CD4-positive, alpha-beta memory T cell (primary cell): ENCODE measurements around the gene FGF19. TPM values are rescaled to one million over a fixed set of nuclear protein-coding genes. Genes with fewer than 3 reads are reported as not detected.

Experiments
- CTCF ChIA-PET: fragments of 350-600 bp; sonication (Branson Sonifier 250); formaldehyde crosslinking; loops from one replicate; lab custom pipeline; 2021; ENCODE audit warnings: inconsistent platforms; ENCODE audit not compliant: partially characterized antibody; lab: Charles Lee
- POLR2A ChIA-PET: fragments of 350-600 bp; sonication (Branson Sonifier 250); formaldehyde crosslinking; loops from one replicate; lab custom pipeline; 2021; ENCODE audit not compliant: partially characterized antibody; lab: Charles Lee
- DNase-seq, 5 donors: peaks; one replicate each; pipeline versions ENCODE4 v3.0.0 to v3.0.0-alpha.2; 2020 to 2022; ENCODE audit warnings: mixed read lengths in 1 of 5
- H3K27ac ChIP-seq: one replicate; pipeline ENCODE4 v1.7.0; 2013; ENCODE audit warnings: low read depth, low read length
- H3K27me3 ChIP-seq: 2 replicates; pipeline ENCODE4 v1.7.0; 2013; ENCODE audit warnings: mild to moderate bottlenecking, low read length, moderate library complexity; ENCODE audit not compliant: insufficient read depth
- H3K36me3 ChIP-seq: 2 replicates; pipeline ENCODE4 v1.7.0; 2013; ENCODE audit warnings: mild to moderate bottlenecking, low read length, moderate library complexity; ENCODE audit not compliant: insufficient read depth
- H3K4me1 ChIP-seq: 2 replicates; pipeline ENCODE4 v1.7.0; 2013; ENCODE audit warnings: mild to moderate bottlenecking, low read length, moderate library complexity; ENCODE audit not compliant: insufficient read depth
- H3K4me3 ChIP-seq, 2 donors: one replicate each; pipeline ENCODE4 v1.7.0; 2013; ENCODE audit warnings: low read length in 2 of 2, mild to moderate bottlenecking in 1 of 2
- H3K9me3 ChIP-seq, 2 donors: one replicate each; pipeline ENCODE4 v1.7.0; 2013; ENCODE audit warnings: low read length in 2 of 2, control low read depth in 1 of 2; ENCODE audit not compliant: control insufficient read depth in 1 of 2
- H3K27ac Mint-ChIP-seq, 7 donors: one replicate each; pipeline ENCODE4 v1.8.0; 2020 to 2021; ENCODE audit warnings: mixed read lengths in 7 of 7, mild to moderate bottlenecking in 6 of 7, inconsistent platforms in 3 of 7, moderate library complexity in 3 of 7
- H3K27me3 Mint-ChIP-seq, 2 donors: one replicate each; pipeline ENCODE4 v1.8.0; 2020 to 2021; ENCODE audit warnings: mixed read lengths in 2 of 2
- H3K36me3 Mint-ChIP-seq, 2 donors: one replicate each; pipeline ENCODE4 v1.8.0; 2020 to 2021; ENCODE audit warnings: mixed read lengths in 2 of 2, inconsistent platforms in 1 of 2, mild to moderate bottlenecking in 1 of 2
- H3K4me1 Mint-ChIP-seq, 4 donors: one replicate each; pipeline ENCODE4 v1.8.0; 2020 to 2021; ENCODE audit warnings: mixed read lengths in 4 of 4, mild to moderate bottlenecking in 1 of 4
- H3K4me3 Mint-ChIP-seq, 8 donors: one replicate each; pipeline ENCODE4 v1.8.0; 2020 to 2021; ENCODE audit warnings: mixed read lengths in 8 of 8, mild to moderate bottlenecking in 7 of 8, moderate library complexity in 6 of 8, inconsistent platforms in 3 of 8
- H3K9me3 Mint-ChIP-seq, 8 donors: one replicate each; pipeline ENCODE4 v1.8.0; 2020 to 2021; ENCODE audit warnings: mixed read lengths in 8 of 8, mild to moderate bottlenecking in 5 of 8, inconsistent platforms in 3 of 8, moderate library complexity in 1 of 8
- intact Hi-C: fragments of 100-400 bp; cut with micrococcal nuclease; formaldehyde crosslinking; loops from one replicate; pipeline ENCODE4 v1.15.1; 2023
- polyA plus RNA-seq, 2 donors: library from polyadenylated mRNA; unstranded; fragments of 300-500 nt; fragmentation: Illumina TruSeq; gene quantifications; one replicate each; pipeline ENCODE4 v1.2.3, GENCODE V29; 2021
- total RNA-seq, 2 experiments: library from RNA; stranded (reverse); gene quantifications; one replicate each; pipeline ENCODE4 v1.2.3, GENCODE V29; 2021

FGF19 gene
- total and polyA plus RNA-seq, 4 experiments from 2014 or later, result not detected

- no peak overlapping the region for H3K27ac Mint-ChIP-seq
- intact Hi-C loops, result loop anchor here (5.0 kb wide), 1 partner anchor 525 kb away; the partner anchor contains the start of gene FADD
- no peaks in the 10 kb centered on the region for H3K9me3 Mint-ChIP-seq
- H3K4me3 Mint-ChIP-seq, result no peak overlapping the region
- POLR2A ChIA-PET, result no interaction called here
- Histone ChIP-seq H3K9me3 (no peaks in the 10 kb centered on the region), H3K36me3 (no peaks in the 10 kb centered on the region), H3K27ac (no peak overlapping the region), H3K27me3 (no peaks in the 10 kb centered on the region), H3K4me3 (no peak overlapping the region), H3K4me1 (peaks cover 26% of the 10 kb centered on the region)
- peaks cover 0 to 6% of the 10 kb centered on the region in 2 donors for H3K36me3 Mint-ChIP-seq
- CTCF ChIA-PET, result interaction anchor here (1.1 kb wide), 1 partner anchor 521 kb away, joined by 8 read pairs; no protein-coding TSS in a partner anchor
- peaks cover 0 to 2% of the 10 kb centered on the region in 2 donors for H3K27me3 Mint-ChIP-seq
- peaks cover 7 to 25% (median 19%) of the 10 kb centered on the region in 4 donors for H3K4me1 Mint-ChIP-seq
- DNase-seq, result no peak
These were observed 26.1 kb downstream of the FGF19 start for GRCh38 chr11:69677749-69678148.

- CTCF ChIA-PET, result interaction anchor here (0.7 to 1.2 kb wide), 2 partner anchors 382 to 521 kb away, joined by 3 read pairs; no protein-coding TSS in a partner anchor
- peak within 1 kb of the TSS; percentile 91 to 97 (median 94) for H3K4me3 Mint-ChIP-seq
These were observed 28.7 kb downstream of the FGF19 start, which contains the start of gene LTO1 for GRCh38 chr11:69674886-69675714. LTO1 (minus strand) TSS chr11:69675353; CDS start chr11:69675239, 114 bp downstream.

GRCh38 chr11:69674267-69674885, 29.4 kb downstream of the FGF19 start:
- Mint-ChIP-seq H3K4me1 (peaks cover 14 to 43% (median 33%) of the 10 kb centered on the region in 4 donors), H3K36me3 (peaks cover 6 to 26% of the 10 kb centered on the region in 2 donors), H3K27me3 (peaks cover 0 to 2% of the 10 kb centered on the region in 2 donors), H3K27ac (peak overlapping the region; percentile 69 to 97 (median 89)), H3K9me3 (no peaks in the 10 kb centered on the region), H3K4me3 (peak overlapping the region; percentile 91 to 97 (median 94))
- ChIA-PET CTCF (no interaction called here), POLR2A (interaction anchor here (0.7 to 1.9 kb wide), 6 partner anchors 15 to 832 kb away, joined by 3 to 8 read pairs (median 5); partner anchors contain the start of gene TPCN2)
- H3K4me1 ChIP-seq, result peaks cover 42% of the 10 kb centered on the region
- no peaks in the 10 kb centered on the region for H3K27me3 ChIP-seq
- peak overlapping the region; percentile 59 to 94 for H3K4me3 ChIP-seq
- peak in 2 of 5 donors; percentile 1 to 47 for DNase-seq
- no peaks in the 10 kb centered on the region for H3K9me3 ChIP-seq
- peak overlapping the region; percentile 80 for H3K27ac ChIP-seq
- intact Hi-C loops, result no loop called here
- H3K36me3 ChIP-seq, result peaks cover 21% of the 10 kb centered on the region

More at GRCh38 chr11:69674886-69675714, 28.7 kb downstream of the FGF19 start, which contains the start of gene LTO1:
- POLR2A ChIA-PET, result interaction anchor here (0.7 to 1.9 kb wide), 8 partner anchors 16 to 1790 kb away, joined by 3 to 8 read pairs (median 4); partner anchors contain the start of genes IGHMBP2, MRPL21 and TPCN2
- H3K9me3 Mint-ChIP-seq, result no peaks in the 10 kb centered on the region
- peaks cover 0 to 2% of the 10 kb centered on the region in 2 donors for H3K27me3 Mint-ChIP-seq
- H3K9me3 ChIP-seq, result no peaks in the 10 kb centered on the region
- H3K27ac ChIP-seq, result peak within 1 kb of the TSS; percentile 80
- intact Hi-C loops, result loop anchor here (5.0 kb wide), 1 partner anchor 527 kb away; the partner anchor contains the start of gene FADD
- H3K36me3 ChIP-seq, result peaks cover 14% of the 10 kb centered on the region
- H3K4me1 ChIP-seq, result peaks cover 40% of the 10 kb centered on the region
- peak within 1 kb of the TSS; percentile 86 to 97 (median 94) for H3K27ac Mint-ChIP-seq
- H3K36me3 Mint-ChIP-seq, result peaks cover 6 to 22% of the 10 kb centered on the region in 2 donors
- H3K4me1 Mint-ChIP-seq, result peaks cover 14 to 42% (median 31%) of the 10 kb centered on the region in 4 donors
- no peaks in the 10 kb centered on the region for H3K27me3 ChIP-seq
- peak; percentile 92 to 94 (median 92) for DNase-seq
- peak within 1 kb of the TSS; percentile 59 to 94 for H3K4me3 ChIP-seq

DNA sequence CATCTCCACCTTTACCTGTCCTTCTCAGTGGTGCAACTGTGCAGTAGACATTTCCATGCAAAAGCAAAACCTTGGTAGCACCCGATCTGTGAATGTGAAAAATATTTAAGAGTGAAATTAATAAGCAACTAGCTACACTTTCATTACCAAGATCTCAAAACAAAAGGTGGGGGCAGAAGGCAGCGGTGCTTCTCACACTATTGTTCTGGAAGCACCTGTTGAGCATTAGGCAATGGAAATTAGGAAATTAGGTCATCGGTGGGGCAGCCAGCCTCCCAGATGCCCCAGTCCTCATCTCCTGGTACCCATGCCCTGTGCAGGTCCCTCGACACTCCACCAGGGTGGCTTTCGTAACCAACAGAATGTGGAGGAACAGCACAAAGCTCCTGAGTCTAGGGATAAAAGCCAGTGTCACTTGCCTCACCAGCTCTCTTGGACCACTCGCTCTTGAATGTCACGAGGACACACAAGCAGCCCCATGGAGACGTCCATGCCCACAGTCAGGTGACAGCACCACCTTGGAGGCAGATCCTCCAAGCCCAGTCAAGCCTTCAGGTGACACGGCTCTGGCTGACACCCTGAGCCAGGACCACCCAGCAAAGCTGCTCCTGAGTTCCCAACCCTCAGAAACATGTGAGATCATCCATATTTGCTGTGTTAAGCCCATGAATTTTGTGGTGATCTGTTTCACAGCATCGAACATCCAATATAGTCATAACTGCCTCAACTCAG, 31.9 kb downstream of the FGF19 start:
- ChIA-PET CTCF (interaction anchor here (1.0 to 4.0 kb wide), 3 partner anchors 10 to 569 kb away, joined by 5 to 10 read pairs (median 5); no protein-coding TSS in a partner anchor), POLR2A (no interaction called here)
- H3K27ac Mint-ChIP-seq, result peak overlapping the region in 3 of 7 donors; percentile 43 to 53 (median 51)
- Histone ChIP-seq H3K4me3 (no peak overlapping the region), H3K36me3 (peaks cover 29% of the 10 kb centered on the region), H3K27me3 (no peaks in the 10 kb centered on the region), H3K4me1 (peaks cover 42% of the 10 kb centered on the region), H3K27ac (no peak overlapping the region), H3K9me3 (no peaks in the 10 kb centered on the region)
- H3K4me1 Mint-ChIP-seq, result peaks cover 15 to 47% (median 33%) of the 10 kb centered on the region in 4 donors
- H3K9me3 Mint-ChIP-seq, result no peaks in the 10 kb centered on the region
- DNase-seq, result no peak
- peak overlapping the region in 2 of 8 donors; percentile 50 to 59 for H3K4me3 Mint-ChIP-seq
- intact Hi-C loops, result loop anchor here (2.0 kb wide), 1 partner anchor 29 kb away; no protein-coding TSS in a partner anchor
- peaks cover 17 to 40% of the 10 kb centered on the region in 2 donors for H3K36me3 Mint-ChIP-seq
- peaks cover 0 to 2% of the 10 kb centered on the region in 2 donors for H3K27me3 Mint-ChIP-seq

DNA sequence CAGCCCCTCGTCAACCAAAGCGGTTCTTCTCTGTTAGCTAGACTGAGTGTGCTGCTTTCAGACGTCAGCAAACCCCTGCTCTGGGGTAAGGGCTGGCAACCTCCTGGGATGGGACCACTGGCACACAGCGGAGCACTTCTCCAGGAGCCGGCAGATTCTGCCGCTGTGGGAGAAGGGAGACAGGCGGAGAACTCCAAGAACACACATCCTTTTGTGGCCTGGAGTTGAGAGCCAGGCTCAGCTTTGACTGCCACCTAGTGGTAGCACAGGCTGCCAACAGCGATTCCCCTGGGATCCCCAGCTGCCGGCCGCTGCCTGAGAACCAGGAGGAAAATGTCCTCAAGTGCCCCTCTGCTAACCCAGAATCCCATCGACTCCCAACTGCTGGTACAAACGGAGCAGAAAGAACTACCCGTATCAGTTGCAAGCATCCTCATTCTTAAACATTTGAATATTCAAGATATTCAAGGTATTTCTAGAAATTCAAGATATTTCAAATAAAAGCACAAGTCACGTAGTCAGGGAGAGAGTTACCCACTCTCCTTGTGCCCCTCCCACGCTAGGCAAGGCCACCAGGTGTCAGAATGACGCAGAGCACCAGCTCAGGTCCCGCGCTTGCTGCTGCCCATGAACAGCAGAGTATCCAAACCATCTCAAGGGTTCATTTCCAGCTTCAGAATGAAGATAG, 33.5 kb downstream of the FGF19 start:
- Histone ChIP-seq H3K9me3 (no peaks in the 10 kb centered on the region), H3K27me3 (no peaks in the 10 kb centered on the region), H3K4me1 (peaks cover 37% of the 10 kb centered on the region), H3K4me3 (no peak overlapping the region), H3K27ac (no peak overlapping the region), H3K36me3 (peaks cover 29% of the 10 kb centered on the region)
- ChIA-PET POLR2A (no interaction called here), CTCF (interaction anchor here (0.9 to 4.0 kb wide), 15 partner anchors 8 to 626 kb away, joined by 3 to 10 read pairs (median 5); partner anchors contain the start of gene TPCN2)
- Mint-ChIP-seq H3K27ac (peak overlapping the region in 6 of 7 donors; percentile 0 to 70 (median 54)), H3K4me1 (peaks cover 14 to 42% (median 31%) of the 10 kb centered on the region in 4 donors), H3K27me3 (peaks cover 0 to under 1% of the 10 kb centered on the region in 2 donors), H3K9me3 (no peaks in the 10 kb centered on the region), H3K4me3 (no peak overlapping the region), H3K36me3 (peaks cover 23 to 44% of the 10 kb centered on the region in 2 donors)
- DNase-seq, result peak; percentile 40 to 54 (median 52)
- intact Hi-C loops, result loop anchor here (1.0 to 2.0 kb wide), 2 partner anchors 28 to 569 kb away; no protein-coding TSS in a partner anchor

- Histone ChIP-seq H3K27ac (no peak overlapping the region), H3K4me1 (peaks cover 34% of the 10 kb centered on the region), H3K4me3 (no peak overlapping the region), H3K27me3 (no peaks in the 10 kb centered on the region), H3K9me3 (no peaks in the 10 kb centered on the region), H3K36me3 (peaks cover 36% of the 10 kb centered on the region)
- DNase-seq, result no peak
- intact Hi-C loops, result no loop called here
- Mint-ChIP-seq H3K9me3 (no peaks in the 10 kb centered on the region), H3K27me3 (no peaks in the 10 kb centered on the region), H3K36me3 (peaks cover 28 to 49% of the 10 kb centered on the region in 2 donors), H3K27ac (peak overlapping the region in 1 of 7 donors; percentile 46), H3K4me3 (no peak overlapping the region), H3K4me1 (peaks cover 14 to 38% (median 26%) of the 10 kb centered on the region in 4 donors)
- ChIA-PET POLR2A (no interaction called here), CTCF (interaction anchor here (0.9 to 4.0 kb wide), 8 partner anchors 9 to 621 kb away, joined by 3 to 10 read pairs (median 6); partner anchors contain the start of gene TPCN2)
These were observed 34.3 kb downstream of the FGF19 start for GRCh38 chr11:69669486-69669885.
